Fibroblast of upper back skin (primary cell): Measurements from ENCODE around the gene CHRNB2.

Source experiments
- DNase-seq: peaks from one replicate; pipeline ENCODE4 v3.0.0-alpha.2; 2013

Gene CHRNB2

GRCh38 chr1:154582885-154583284 is 15.3 kb downstream of the CHRNB2 start:
- DNase-seq = no peak

- peak; percentile 33 for DNase-seq
Observed at GRCh38 chr1:154583773-154584172, 16.2 kb downstream of the CHRNB2 start.

GRCh38 chr1:154584267-154584994 is 16.9 kb downstream of the CHRNB2 start:
- no peak for DNase-seq

- no peak for DNase-seq
Observed at GRCh38 chr1:154586231-154586630, 18.7 kb downstream of the CHRNB2 start.

GRCh38 chr1:154586641-154587040 is 19.1 kb downstream of the CHRNB2 start:
- DNase-seq = no peak

- no peak for DNase-seq
Observed at GRCh38 chr1:154589780-154590179, 22.2 kb downstream of the CHRNB2 start.

- DNase-seq = no peak
Observed at GRCh38 chr1:154590756-154591155, 23.2 kb downstream of the CHRNB2 start.

GRCh38 chr1:154591206-154591605 is 23.6 kb downstream of the CHRNB2 start:
- DNase-seq = no peak

- no peak for DNase-seq
Observed at GRCh38 chr1:154593390-154593789, 25.8 kb downstream of the CHRNB2 start.

GRCh38 chr1:154594811-154595210 is 27.2 kb downstream of the CHRNB2 start:
- DNase-seq = no peak

GRCh38 chr1:154595621-154596020 is 28.0 kb downstream of the CHRNB2 start:
- no peak for DNase-seq

GRCh38 chr1:154598871-154599635 is 31.5 kb downstream of the CHRNB2 start:
- DNase-seq = no peak

GRCh38 chr1:154599658-154600057 is 32.1 kb downstream of the CHRNB2 start:
- no peak for DNase-seq

- DNase-seq = no peak
Observed at GRCh38 chr1:154603317-154603716, 35.7 kb downstream of the CHRNB2 start.

GRCh38 chr1:154605534-154605933 is 38.0 kb downstream of the CHRNB2 start:
- DNase-seq = no peak

GRCh38 chr1:154607106-154607608 is 39.6 kb downstream of the CHRNB2 start:
- peak; percentile 58 for DNase-seq

- peak; percentile 98 for DNase-seq
Observed at GRCh38 chr1:154607609-154608396, 40.2 kb downstream of the CHRNB2 start, which contains the start of gene ADAR. ADAR (minus strand) TSS chr1:154608186; CDS start chr1:154608006, 180 bp downstream.

GRCh38 chr1:154608397-154609270 is 41.1 kb downstream of the CHRNB2 start:
- peak; percentile 63 for DNase-seq

GRCh38 chr1:154609398-154610380 is 42.1 kb downstream of the CHRNB2 start:
- peak; percentile 40 for DNase-seq

GRCh38 chr1:154611150-154611862 is 43.7 kb downstream of the CHRNB2 start:
- no peak for DNase-seq
